Stimulated activated CD8-positive, alpha-beta memory T cell treated with anti-CD3 and anti-CD28 coated beads, Interleukin-12 subunit alpha, Interleukin-12 subunit beta, amount 100 ng/mL, for 24 hours (primary cell): ENCODE results near the gene TMEM212.
"Not testable (repeated sequence)": the region's sequence is repeated elsewhere in the genome, so short reads cannot be mapped to it uniquely, and the experiment has no call there.

Source experiments
- DNase-seq: peaks from one replicate; pipeline ENCODE4 v3.0.0-alpha.2; 2020; ENCODE audit errors: extremely low read depth

TMEM212 gene

GRCh38 chr3:171890398-171890797 lies 47.2 kb downstream of the TMEM212 start:
- no peak for DNase-seq

GRCh38 chr3:171892457-171892856 lies 49.3 kb downstream of the TMEM212 start:
- DNase-seq, result no peak

GRCh38 chr3:171895291-171895690 lies 52.1 kb downstream of the TMEM212 start:
- DNase-seq, result no peak

- no peak for DNase-seq
These were observed 52.8 kb downstream of the TMEM212 start for GRCh38 chr3:171895900-171896299.

GRCh38 chr3:171896316-171896715 lies 53.2 kb downstream of the TMEM212 start:
- DNase-seq, result no peak

- DNase-seq, result no peak
These were observed 55.0 kb downstream of the TMEM212 start for GRCh38 chr3:171898192-171898591.

- no peak for DNase-seq
These were observed 57.3 kb downstream of the TMEM212 start for GRCh38 chr3:171900446-171900845.

GRCh38 chr3:171901615-171902312 lies 58.6 kb downstream of the TMEM212 start:
- no peak for DNase-seq

GRCh38 chr3:171904829-171905228 lies 61.7 kb downstream of the TMEM212 start:
- DNase-seq, result no peak

GRCh38 chr3:171906503-171906902 lies 63.4 kb downstream of the TMEM212 start:
- not testable (repeated sequence) for DNase-seq

GRCh38 chr3:171906951-171907676 lies 64.0 kb downstream of the TMEM212 start:
- no peak for DNase-seq

GRCh38 chr3:171907761-171908160 lies 64.6 kb downstream of the TMEM212 start:
- DNase-seq, result no peak

- no peak for DNase-seq
These were observed 65.6 kb downstream of the TMEM212 start for GRCh38 chr3:171908731-171909130.
